ENCODE measurements around the gene PDCL2. TPM values are rescaled to one million over a fixed set of nuclear protein-coding genes. Genes with fewer than 3 reads are reported as not detected.

Gene PDCL2
- total RNA-seq, 1 experiment from 2014 or later, result not detected

- in situ Hi-C loops (cut with HindIII; ENCODE audit: low pct_unique_long_range_greater_than_20kb, low sequenced_read_pairs), result no loop called here
- DNase-seq (ENCODE audit: low read depth, low spot score), result no peak
Observed at GRCh38 chr4:55510685-55511084, 81.4 kb downstream of the PDCL2 start.

GRCh38 chr4:55509266-55509665, 82.8 kb downstream of the PDCL2 start:
- DNase-seq (ENCODE audit: low read depth, low spot score), result no peak
- in situ Hi-C loops (cut with HindIII; ENCODE audit: low pct_unique_long_range_greater_than_20kb, low sequenced_read_pairs), result no loop called here

GRCh38 chr4:55507612-55508011, 84.4 kb downstream of the PDCL2 start:
- in situ Hi-C loops (cut with HindIII; ENCODE audit: low pct_unique_long_range_greater_than_20kb, low sequenced_read_pairs), result no loop called here
- no peak for DNase-seq (ENCODE audit: low read depth, low spot score)

Other genes with a start within 250 kb of the PDCL2 start
- gene SRD5A3, start 246.0 kb downstream of the PDCL2 start, total RNA-seq (2014; rRNA removed; shearing (Covaris generic)), result 37.1 and 37.8 TPM in 2 replicates
- 112 and 117 TPM in 2 replicates for gene TMEM165, start 196.3 kb downstream of the PDCL2 start, total RNA-seq (2014; rRNA removed; shearing (Covaris generic))
- 11.3 and 17.7 TPM in 2 replicates for gene CLOCK, start 45.3 kb downstream of the PDCL2 start, total RNA-seq (2014; rRNA removed; shearing (Covaris generic))
- not detected in 2 replicates for gene NMU, start 44.1 kb upstream of the PDCL2 start, total RNA-seq (2014; rRNA removed; shearing (Covaris generic))
- gene EXOC1L, start 227.5 kb upstream of the PDCL2 start, total RNA-seq (2014; rRNA removed; shearing (Covaris generic)), result not detected in 2 replicates

Data from SK-MEL-5 (cell line).